OCI-LY1 (cell line): ENCODE measurements around the gene ANKFN1.

Source experiments
- H2AFZ ChIP-seq: fragments of 200-600 bp; sonication (generic), shearing (Covaris generic); 2 replicates; pipeline ENCODE4 v1.6.0; 2014; ENCODE audit warnings: antibody characterized with exemption, mild to moderate bottlenecking, low read length
- H3F3A ChIP-seq: fragments of 200-600 bp; sonication (generic), shearing (Covaris generic); 2 replicates; pipeline ENCODE4 v1.6.0; 2014; ENCODE audit warnings: mild to moderate bottlenecking, antibody characterized with exemption, low read length, moderate library complexity; ENCODE audit not compliant: insufficient read depth
- H3K27ac ChIP-seq: fragments of 200-600 bp; sonication (generic); 2 replicates; pipeline ENCODE4 v1.5.1; 2014; ENCODE audit warnings: low read length, mixed run types, mild to moderate bottlenecking, low read depth; ENCODE audit not compliant: poor library complexity, severe bottlenecking
- H3K27me3 ChIP-seq: fragments of 200-600 bp; sonication (generic); 2 replicates; pipeline ENCODE4 v1.6.0; 2014; ENCODE audit warnings: antibody characterized with exemption, mild to moderate bottlenecking, low read length, moderate library complexity; ENCODE audit not compliant: insufficient read depth
- H3K36me3 ChIP-seq: fragments of 200-600 bp; sonication (generic); 2 replicates; pipeline ENCODE4 v1.6.1; 2014; ENCODE audit warnings: mild to moderate bottlenecking, antibody characterized with exemption, low read length, moderate library complexity, mixed read lengths; ENCODE audit not compliant: insufficient read depth
- H3K4me1 ChIP-seq: fragments of 200-600 bp; sonication (generic); 2 replicates; pipeline ENCODE4 v1.5.1; 2014; ENCODE audit warnings: mild to moderate bottlenecking, low read length, moderate library complexity; ENCODE audit not compliant: insufficient read depth, severe bottlenecking
- H3K4me2 ChIP-seq: fragments of 200-600 bp; sonication (generic), shearing (Covaris generic); 2 replicates; pipeline ENCODE4 v1.6.1; 2014; ENCODE audit warnings: low read length
- H3K4me3 ChIP-seq: fragments of 200-600 bp; sonication (generic); 2 replicates; pipeline ENCODE4 v1.5.1; 2014; ENCODE audit warnings: low read length, low read depth, mild to moderate bottlenecking, mixed read lengths; ENCODE audit not compliant: poor library complexity, severe bottlenecking
- H3K79me2 ChIP-seq: fragments of 200-600 bp; shearing (Covaris generic); 2 replicates; pipeline ENCODE4 v1.6.1; 2016; ENCODE audit warnings: mixed run types, low read length, mixed read lengths; ENCODE audit not compliant: insufficient read depth
- H3K9ac ChIP-seq: fragments of 200-600 bp; sonication (generic), shearing (Covaris generic); 2 replicates; pipeline ENCODE4 v1.6.1; 2014; ENCODE audit warnings: mild to moderate bottlenecking, low read length, mixed read lengths
- H3K9me2 ChIP-seq: fragments of 200-600 bp; sonication (generic), shearing (Covaris generic); 2 replicates; pipeline ENCODE4 v1.6.1; 2014; ENCODE audit warnings: low read depth, mild to moderate bottlenecking, low read length, mixed read lengths
- H3K9me3 ChIP-seq: fragments of 200-600 bp; shearing (Covaris generic); 2 replicates; pipeline ENCODE4 v1.6.1; 2014; ENCODE audit warnings: low read length, mixed read lengths
- H4K20me1 ChIP-seq: fragments of 200-600 bp; sonication (generic), shearing (Covaris generic); 2 replicates; pipeline ENCODE4 v1.6.0; 2016; ENCODE audit warnings: mild to moderate bottlenecking, low read length; ENCODE audit not compliant: insufficient read depth
- EZH2 ChIP-seq: fragments of 200-600 bp; sonication (generic), shearing (Covaris generic); IDR thresholded peaks from 2 replicates; pipeline ENCODE4 v1.8.0; 2017; ENCODE audit warnings: borderline replicate concordance, mixed run types, mild to moderate bottlenecking, antibody characterized with exemption, low read length, moderate library complexity, mixed read lengths
- TF ChIP-seq, protein P1 (sequence below): fragments of 200-600 bp; sonication (generic), shearing (Covaris generic); IDR thresholded peaks from 2 replicates; pipeline ENCODE4 v1.5.1; 2017; ENCODE audit warnings: mild to moderate bottlenecking, antibody characterized with exemption, low read length, moderate library complexity, mixed read lengths

ANKFN1 gene

DNA sequence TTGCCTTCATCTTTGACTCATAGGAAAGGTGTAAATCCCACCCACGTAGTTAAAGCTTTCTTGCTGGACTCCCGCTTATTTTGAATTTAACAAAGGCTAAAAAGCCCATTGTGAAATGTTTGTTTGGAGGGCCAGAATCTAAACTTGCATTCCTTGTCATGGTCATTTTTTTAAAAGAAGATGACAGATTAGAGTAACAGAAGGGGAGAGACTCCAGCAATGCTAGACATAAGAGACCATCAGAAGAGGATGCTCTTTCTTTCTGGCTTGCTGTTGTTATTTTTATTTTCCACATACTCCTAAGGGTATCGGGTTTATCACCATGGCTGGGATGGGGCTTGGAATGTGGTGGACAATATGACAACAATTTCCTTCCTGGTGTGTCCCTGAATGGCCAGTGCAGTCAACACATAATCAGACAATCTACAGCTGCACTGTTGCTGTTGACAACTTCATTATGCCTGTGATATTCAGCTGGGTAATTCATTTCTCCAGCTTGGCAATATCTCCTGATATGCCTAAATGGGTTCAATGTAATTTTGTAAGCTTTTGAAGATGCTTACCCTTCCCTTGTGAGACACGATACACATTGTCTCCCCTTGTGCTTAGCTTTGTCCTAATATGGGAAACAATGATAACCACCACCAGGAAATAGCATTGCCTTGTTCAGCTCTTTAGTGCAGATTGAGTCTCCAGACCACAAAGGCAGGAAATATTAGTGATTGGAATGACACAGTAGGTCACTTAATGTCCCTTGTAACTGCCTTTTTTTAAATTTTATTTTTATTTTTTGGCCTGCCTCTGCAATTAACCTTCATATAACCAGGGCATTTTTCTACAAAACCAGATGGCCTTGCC, 164.3 kb downstream of the ANKFN1 start:
- H2AFZ ChIP-seq, result no peak overlapping the region
- H3K36me3 ChIP-seq, result no peaks in the 10 kb centered on the region
- H3K4me2 ChIP-seq, result no peak overlapping the region
- H3K9me2 ChIP-seq, result no peaks in the 10 kb centered on the region
- no peaks in the 10 kb centered on the region for H3K9me3 ChIP-seq
- H3K79me2 ChIP-seq, result no peaks in the 10 kb centered on the region
- no peak overlapping the region for H3K4me3 ChIP-seq
- H3K27me3 ChIP-seq, result no peaks in the 10 kb centered on the region
- no peaks in the 10 kb centered on the region for H4K20me1 ChIP-seq
- no peak overlapping the region for H3K9ac ChIP-seq
- no peaks in the 10 kb centered on the region for H3F3A ChIP-seq
- H3K27ac ChIP-seq, result no peak overlapping the region
- TF ChIP-seq EZH2, result no peak
- TF ChIP-seq, protein P1, sequence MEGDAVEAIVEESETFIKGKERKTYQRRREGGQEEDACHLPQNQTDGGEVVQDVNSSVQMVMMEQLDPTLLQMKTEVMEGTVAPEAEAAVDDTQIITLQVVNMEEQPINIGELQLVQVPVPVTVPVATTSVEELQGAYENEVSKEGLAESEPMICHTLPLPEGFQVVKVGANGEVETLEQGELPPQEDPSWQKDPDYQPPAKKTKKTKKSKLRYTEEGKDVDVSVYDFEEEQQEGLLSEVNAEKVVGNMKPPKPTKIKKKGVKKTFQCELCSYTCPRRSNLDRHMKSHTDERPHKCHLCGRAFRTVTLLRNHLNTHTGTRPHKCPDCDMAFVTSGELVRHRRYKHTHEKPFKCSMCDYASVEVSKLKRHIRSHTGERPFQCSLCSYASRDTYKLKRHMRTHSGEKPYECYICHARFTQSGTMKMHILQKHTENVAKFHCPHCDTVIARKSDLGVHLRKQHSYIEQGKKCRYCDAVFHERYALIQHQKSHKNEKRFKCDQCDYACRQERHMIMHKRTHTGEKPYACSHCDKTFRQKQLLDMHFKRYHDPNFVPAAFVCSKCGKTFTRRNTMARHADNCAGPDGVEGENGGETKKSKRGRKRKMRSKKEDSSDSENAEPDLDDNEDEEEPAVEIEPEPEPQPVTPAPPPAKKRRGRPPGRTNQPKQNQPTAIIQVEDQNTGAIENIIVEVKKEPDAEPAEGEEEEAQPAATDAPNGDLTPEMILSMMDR, result no peak
- no peaks in the 10 kb centered on the region for H3K4me1 ChIP-seq

DNA sequence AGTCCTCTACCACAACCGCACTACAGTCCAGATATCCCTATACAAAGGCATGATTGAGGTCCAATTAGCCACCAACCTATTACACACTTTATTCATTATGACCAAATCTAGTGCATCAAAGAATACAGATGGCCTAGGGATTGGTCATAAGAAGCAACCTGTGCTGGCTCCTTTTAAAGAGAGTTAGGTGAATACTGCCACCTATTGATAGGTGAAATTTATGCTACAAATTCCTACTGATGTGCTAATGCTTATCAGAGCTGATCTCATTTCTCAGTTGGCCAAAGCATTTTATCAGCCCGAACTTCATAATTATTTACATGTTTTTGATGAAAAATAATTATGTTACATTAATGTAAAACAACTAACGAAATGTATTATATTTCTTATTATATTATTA, 166.3 kb downstream of the ANKFN1 start:
- Histone ChIP-seq H3K9ac (no peak overlapping the region), H3K27me3 (no peaks in the 10 kb centered on the region), H2AFZ (no peak overlapping the region), H3K4me1 (no peaks in the 10 kb centered on the region), H3K4me2 (no peak overlapping the region), H3K9me2 (no peaks in the 10 kb centered on the region), H3K9me3 (no peaks in the 10 kb centered on the region), H4K20me1 (no peaks in the 10 kb centered on the region), H3K79me2 (no peaks in the 10 kb centered on the region), H3K27ac (no peak overlapping the region), H3K36me3 (no peaks in the 10 kb centered on the region), H3F3A (no peaks in the 10 kb centered on the region), H3K4me3 (no peak overlapping the region)
- TF ChIP-seq EZH2, result no peak
- TF ChIP-seq, protein P1, result peak; percentile 63

DNA sequence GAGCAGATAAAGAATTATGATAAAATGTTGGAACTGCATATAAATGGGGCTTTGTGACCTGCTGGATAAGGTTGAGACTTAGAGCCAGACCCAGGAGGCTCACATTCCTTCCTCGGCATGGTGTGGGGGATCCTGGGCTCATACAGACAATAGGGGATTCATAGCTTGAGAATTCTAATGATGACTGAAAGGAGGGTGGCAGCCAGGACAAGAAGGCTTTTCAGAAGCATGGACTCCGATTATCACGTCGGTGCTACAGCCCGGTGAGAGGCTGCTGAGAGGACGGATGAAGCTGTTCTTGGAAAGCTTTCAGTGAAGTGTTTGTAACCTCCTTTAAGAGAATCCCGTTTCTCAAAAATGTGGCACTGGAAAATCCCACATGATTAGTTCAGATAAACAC, 167.2 kb downstream of the ANKFN1 start:
- Histone ChIP-seq H3K9me2 (no peaks in the 10 kb centered on the region), H3K4me2 (no peak overlapping the region), H4K20me1 (no peaks in the 10 kb centered on the region), H3F3A (no peaks in the 10 kb centered on the region), H3K27ac (no peak overlapping the region), H2AFZ (no peak overlapping the region), H3K27me3 (no peaks in the 10 kb centered on the region), H3K79me2 (no peaks in the 10 kb centered on the region), H3K4me3 (no peak overlapping the region), H3K36me3 (no peaks in the 10 kb centered on the region), H3K9ac (no peak overlapping the region), H3K4me1 (no peaks in the 10 kb centered on the region), H3K9me3 (no peaks in the 10 kb centered on the region)
- TF ChIP-seq, protein P1, result no peak
- no peak for TF ChIP-seq EZH2
